Smooth muscle cell (in vitro differentiated cells): ENCODE data around the gene MORN1. TPM values are rescaled to one million over a fixed set of nuclear protein-coding genes. Genes with fewer than 3 reads are reported as not detected.

Experiments
- DNase-seq: peaks from one replicate; lab custom pipeline; 2025; ENCODE audit not compliant: unreplicated experiment; lab: John Stamatoyannopoulos, UW
- H2AFZ ChIP-seq: fragments of 200-600 bp; sonication (generic); 2 replicates; pipeline ENCODE4 v1.6.0; 2016; ENCODE audit warnings: antibody characterized with exemption, low read depth, mild to moderate bottlenecking
- H3F3A ChIP-seq: fragments of 200-600 bp; sonication (generic); 2 replicates; pipeline ENCODE4 v1.6.0; 2017; ENCODE audit warnings: antibody characterized with exemption, low read depth
- H3K27ac ChIP-seq: fragments of 200-600 bp; sonication (generic); 2 replicates; pipeline ENCODE4 v1.5.1; 2016; ENCODE audit warnings: low read depth, mild to moderate bottlenecking
- H3K27me3 ChIP-seq: fragments of 200-600 bp; sonication (generic); 2 replicates; pipeline ENCODE4 v1.6.1; 2016; ENCODE audit warnings: low read depth, mild to moderate bottlenecking
- H3K36me3 ChIP-seq: fragments of 200-600 bp; sonication (generic); 2 replicates; pipeline ENCODE4 v1.5.1; 2016; ENCODE audit warnings: low read depth
- H3K4me1 ChIP-seq: fragments of 200-600 bp; sonication (generic); 2 replicates; pipeline ENCODE4 v1.5.1; 2016; ENCODE audit warnings: low read depth
- H3K4me2 ChIP-seq: fragments of 200-600 bp; sonication (generic); 2 replicates; pipeline ENCODE4 v1.6.0; 2016; ENCODE audit warnings: mild to moderate bottlenecking
- H3K4me3 ChIP-seq: fragments of 200-600 bp; sonication (generic); 2 replicates; pipeline ENCODE4 v1.5.1; 2016; ENCODE audit warnings: mild to moderate bottlenecking
- H3K79me2 ChIP-seq: fragments of 200-600 bp; sonication (generic); 2 replicates; pipeline ENCODE4 v1.6.0; 2016; ENCODE audit warnings: low read depth, mild to moderate bottlenecking
- H3K9ac ChIP-seq: fragments of 200-600 bp; sonication (generic); 2 replicates; pipeline ENCODE4 v1.6.0; 2016; ENCODE audit warnings: low read depth
- H3K9me3 ChIP-seq: fragments of 200-600 bp; sonication (generic); replicated peaks from 2 replicates; pipeline ENCODE4 v1.5.1; 2016; ENCODE audit warnings: low read depth
- H4K20me1 ChIP-seq: fragments of 200-600 bp; sonication (generic); 2 replicates; pipeline ENCODE4 v1.6.0; 2016; ENCODE audit warnings: low read depth
- WGBS: methylation state at CpG from one replicate; pipeline ENCODE4 v1.1.7; 2016; ENCODE audit warnings: low lambda C conversion rate; 5-methylcytosine and 5-hydroxymethylcytosine counted together
- polyA plus RNA-seq: library from polyadenylated mRNA; unstranded; fragments of >200 nt; fragmentation: Nextera tagmentation; extraction: Ambion mirVana; gene quantifications from 2 replicates; pipeline ENCODE4 v1.2.1, GENCODE V29; 2016
- total RNA-seq: library from RNA; depleted of rRNA; stranded (reverse); fragments of >200 nt; gene quantifications from 2 replicates; pipeline ENCODE4 v1.2.3, GENCODE V29; 2014
- TF ChIP-seq, protein P1 (sequence below): fragments of 200-600 bp; sonication (generic); IDR thresholded peaks from 2 replicates; pipeline ENCODE4 v1.5.1; 2017; ENCODE audit warnings: borderline replicate concordance, mild to moderate bottlenecking, antibody characterized with exemption; ENCODE audit not compliant: insufficient read depth, poor library complexity, severe bottlenecking

The MORN1 gene
- total and polyA plus RNA-seq, 2 experiments from 2014 or later, result 4.9 to 6.2 TPM

DNA sequence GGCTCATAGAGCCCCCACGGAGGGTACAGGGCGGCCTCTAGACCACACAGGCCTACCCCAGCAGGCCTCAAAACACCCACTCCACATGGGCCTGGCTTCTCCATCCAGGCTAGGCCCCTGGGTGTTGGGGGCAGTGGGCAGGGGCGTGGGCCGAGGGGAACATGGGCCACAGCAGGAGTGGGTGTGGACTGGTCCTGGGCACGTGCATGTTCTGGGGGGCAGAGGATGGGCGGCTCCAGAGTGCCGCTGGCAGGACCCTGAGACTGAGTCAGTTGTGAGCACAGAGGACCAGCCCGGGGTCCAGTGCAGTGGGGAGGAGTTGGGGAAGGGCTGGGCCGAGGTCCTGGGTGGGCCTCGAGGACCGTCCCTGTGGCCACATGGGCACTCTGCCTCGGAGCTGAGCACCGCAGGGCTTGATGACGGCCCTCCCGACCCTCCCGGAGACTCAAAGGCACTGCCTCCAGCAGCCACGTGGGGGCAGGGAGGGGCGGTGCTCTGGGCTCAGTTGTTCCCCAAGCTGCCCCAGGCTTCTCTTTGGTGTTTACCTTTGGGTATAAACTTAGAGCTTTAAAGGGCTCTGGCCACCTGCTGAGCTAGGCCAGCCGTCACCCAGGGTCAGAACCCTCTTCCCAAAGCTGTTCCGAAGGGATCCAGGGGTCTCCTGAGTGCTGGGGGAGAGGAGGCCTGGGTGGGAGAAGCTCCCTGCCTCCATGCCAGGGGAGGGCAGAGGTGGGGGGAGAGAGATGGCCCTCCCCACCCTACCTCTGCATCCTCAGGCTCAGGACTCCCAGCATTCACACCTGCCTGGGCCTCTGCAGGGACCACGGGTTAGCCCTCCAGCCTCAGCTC, 79.9 kb downstream of the MORN1 start:
- Histone ChIP-seq H3K4me3 (no peak overlapping the region), H3K36me3 (peaks cover 8% of the 10 kb centered on the region), H3K4me2 (peak overlapping the region; percentile 15), H3F3A (peaks cover 12% of the 10 kb centered on the region), H3K27me3 (no peaks in the 10 kb centered on the region), H3K27ac (peak overlapping the region; percentile 20), H3K9ac (no peak overlapping the region), H3K79me2 (peaks cover 3% of the 10 kb centered on the region), H3K9me3 (no peaks in the 10 kb centered on the region), H3K4me1 (peaks cover 31% of the 10 kb centered on the region), H2AFZ (no peak overlapping the region), H4K20me1 (no peaks in the 10 kb centered on the region)
- TF ChIP-seq, protein P1, sequence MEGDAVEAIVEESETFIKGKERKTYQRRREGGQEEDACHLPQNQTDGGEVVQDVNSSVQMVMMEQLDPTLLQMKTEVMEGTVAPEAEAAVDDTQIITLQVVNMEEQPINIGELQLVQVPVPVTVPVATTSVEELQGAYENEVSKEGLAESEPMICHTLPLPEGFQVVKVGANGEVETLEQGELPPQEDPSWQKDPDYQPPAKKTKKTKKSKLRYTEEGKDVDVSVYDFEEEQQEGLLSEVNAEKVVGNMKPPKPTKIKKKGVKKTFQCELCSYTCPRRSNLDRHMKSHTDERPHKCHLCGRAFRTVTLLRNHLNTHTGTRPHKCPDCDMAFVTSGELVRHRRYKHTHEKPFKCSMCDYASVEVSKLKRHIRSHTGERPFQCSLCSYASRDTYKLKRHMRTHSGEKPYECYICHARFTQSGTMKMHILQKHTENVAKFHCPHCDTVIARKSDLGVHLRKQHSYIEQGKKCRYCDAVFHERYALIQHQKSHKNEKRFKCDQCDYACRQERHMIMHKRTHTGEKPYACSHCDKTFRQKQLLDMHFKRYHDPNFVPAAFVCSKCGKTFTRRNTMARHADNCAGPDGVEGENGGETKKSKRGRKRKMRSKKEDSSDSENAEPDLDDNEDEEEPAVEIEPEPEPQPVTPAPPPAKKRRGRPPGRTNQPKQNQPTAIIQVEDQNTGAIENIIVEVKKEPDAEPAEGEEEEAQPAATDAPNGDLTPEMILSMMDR, result peak; percentile 26
- peak; percentile 18 for DNase-seq
- 52% methylated on average over 14 of the region's 21 CpGs for WGBS

DNA sequence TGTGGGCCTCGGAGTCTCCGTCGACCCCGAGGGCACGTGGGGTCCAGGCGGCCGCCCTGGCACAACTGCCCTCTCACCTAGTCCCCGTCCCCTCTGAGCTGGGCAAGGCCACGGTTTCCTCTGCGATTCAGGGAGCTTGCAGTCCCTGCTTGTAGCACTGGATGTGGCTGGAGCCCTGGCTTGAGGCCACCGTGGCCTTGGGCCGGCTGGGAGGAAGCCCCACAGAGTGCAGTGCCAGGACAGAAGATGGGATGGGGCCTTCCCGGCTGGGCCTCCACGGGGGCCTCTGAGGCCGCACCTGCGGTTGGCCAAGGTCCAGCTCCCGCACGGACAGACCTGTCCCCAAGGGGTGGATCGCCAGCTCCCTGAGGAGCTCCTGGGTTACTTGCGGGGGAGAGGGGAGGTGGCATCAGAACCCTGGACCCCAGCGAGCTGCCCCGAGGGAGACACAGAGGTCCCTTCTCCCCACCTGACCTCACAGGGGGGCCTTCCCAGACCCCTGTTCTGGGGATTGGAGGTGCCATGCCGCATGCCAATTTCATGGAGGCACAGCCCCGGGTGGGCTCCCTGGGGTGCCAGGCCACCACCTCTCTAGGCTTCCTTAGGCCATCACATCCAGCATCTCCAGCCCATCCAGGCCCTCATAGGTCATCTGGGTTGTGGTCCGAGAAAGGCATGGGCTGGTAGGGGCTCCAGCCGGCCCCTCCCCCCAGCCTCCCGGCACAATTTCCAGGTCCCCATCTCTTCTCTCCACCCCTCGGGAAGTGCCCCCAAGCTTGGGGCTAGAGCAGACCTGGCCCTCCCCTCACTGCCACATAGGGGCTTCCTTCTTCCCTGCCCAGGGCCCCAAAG, 80.8 kb downstream of the MORN1 start:
- Histone ChIP-seq H3F3A (peaks cover 4% of the 10 kb centered on the region), H3K4me2 (no peak overlapping the region), H3K36me3 (peaks cover 8% of the 10 kb centered on the region), H4K20me1 (no peaks in the 10 kb centered on the region), H3K9ac (no peak overlapping the region), H3K27ac (peak overlapping the region; percentile 20), H3K27me3 (no peaks in the 10 kb centered on the region), H3K9me3 (no peaks in the 10 kb centered on the region), H3K4me3 (no peak overlapping the region), H2AFZ (no peak overlapping the region), H3K4me1 (peaks cover 23% of the 10 kb centered on the region), H3K79me2 (peaks cover 3% of the 10 kb centered on the region)
- DNase-seq, result no peak
- TF ChIP-seq, protein P1, result no peak
- 92% methylated on average over 23 of the region's 28 CpGs for WGBS

DNA sequence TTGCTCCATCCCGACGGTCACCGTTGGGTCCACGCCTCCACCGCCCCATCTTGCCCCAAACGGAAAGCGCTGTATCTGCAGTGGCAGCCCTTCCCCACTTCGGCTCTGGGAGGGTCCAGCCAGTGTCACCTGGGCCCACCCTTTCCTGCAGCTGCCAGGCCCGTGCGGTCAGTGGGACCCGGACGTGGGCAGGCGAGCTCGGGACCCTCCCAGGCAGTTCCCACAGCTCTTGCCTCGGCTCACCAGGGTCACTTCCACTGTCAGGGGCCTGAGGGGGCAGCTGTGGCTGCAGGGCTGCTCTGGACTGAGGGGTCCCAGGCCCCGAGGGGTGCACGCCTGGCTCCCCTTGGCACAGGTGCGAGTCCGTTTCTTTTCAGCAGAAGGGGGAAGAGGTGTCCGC, 82.5 kb downstream of the MORN1 start:
- no peak overlapping the region for H3K4me2 ChIP-seq
- peaks cover 15% of the 10 kb centered on the region for H3K4me1 ChIP-seq
- H3F3A ChIP-seq, result no peaks in the 10 kb centered on the region
- no peak for DNase-seq
- H4K20me1 ChIP-seq, result peaks cover 16% of the 10 kb centered on the region
- no peaks in the 10 kb centered on the region for H3K27me3 ChIP-seq
- H2AFZ ChIP-seq, result no peak overlapping the region
- 96% methylated on average over 20 of the region's 20 CpGs for WGBS
- no peak overlapping the region for H3K27ac ChIP-seq
- no peak overlapping the region for H3K9ac ChIP-seq
- no peaks in the 10 kb centered on the region for H3K9me3 ChIP-seq
- H3K79me2 ChIP-seq, result peaks cover 3% of the 10 kb centered on the region
- no peak overlapping the region for H3K4me3 ChIP-seq
- TF ChIP-seq, protein P1, result no peak
- peaks cover 8% of the 10 kb centered on the region for H3K36me3 ChIP-seq
